Right cardiac atrium (tissue), 5 donors: ENCODE data around the gene TRAF3IP3. TPM values are rescaled to one million over a fixed set of nuclear protein-coding genes. Genes with fewer than 3 reads are reported as not detected.

Experiments used
- ATAC-seq, 2 donors: fragments of 200-7000 bp; cut with Tn5 transposase; one replicate each; pipeline versions ENCODE4 v1.8.0 to v1.9.1; 2020; ENCODE audit warnings: moderate library complexity in 2 of 2, mild to moderate bottlenecking in 1 of 2
- DNase-seq, 3 donors: peaks; one replicate each; pipeline ENCODE4 v3.0.0-alpha.2; 2020
- H3K27ac ChIP-seq: one replicate; pipeline ENCODE4 v1.5.1; 2013; ENCODE audit warnings: mild to moderate bottlenecking, low read length, control low read depth, moderate library complexity
- H3K27me3 ChIP-seq: one replicate; pipeline ENCODE4 v1.6.1; 2013; ENCODE audit not compliant: control insufficient read depth, insufficient read depth
- H3K4me1 ChIP-seq: one replicate; pipeline ENCODE4 v1.6.1; 2013; ENCODE audit warnings: low read length; ENCODE audit not compliant: control insufficient read depth, insufficient read depth
- H3K4me3 ChIP-seq: one replicate; pipeline ENCODE4 v1.5.1; 2013; ENCODE audit warnings: low read length, control low read depth
- H3K9me3 ChIP-seq: one replicate; pipeline ENCODE4 v1.6.1; 2013; ENCODE audit warnings: low read length; ENCODE audit not compliant: control insufficient read depth
- WGBS: extraction: QIAGEN DNeasy Blood & Tissue Kit; methylation state at CpG from one replicate; pipeline ENCODE4 v1.1.7; 2013; 5-methylcytosine and 5-hydroxymethylcytosine counted together
- intact Hi-C, 4 donors: fragments of 100-400 bp; cut with DNase I; formaldehyde crosslinking; loops; one replicate each; pipeline versions ENCODE4 v1.11.0 to v1.14.0; 2022 to 2023
- polyA plus RNA-seq: library from polyadenylated mRNA; stranded (reverse); fragments of 200-250 nt; gene quantifications from one replicate; pipeline ENCODE4 v1.2.3, GENCODE V29; 2013
- total RNA-seq, 4 donors: library from RNA; stranded (reverse); fragmentation: NEBNext Ultra II Directional; extraction: Animal tissue kit (Norgen Biotek cat#: 25700); gene quantifications; one replicate each; pipeline ENCODE4 v1.2.1, GENCODE V29; 2021
- donor health status: healthy with polysubstance abuse.
- donor health status: DM: no; HTN: yes; CAD: no.
- donor health status: DM: no; HTN: no; CAD: no.
- donor health status: DM: no; HTN: yes; CAD: no; lungs with severe emphysema.
- donor health status: DM: yes; HTN: yes; CAD: no.

TRAF3IP3 gene
- total and polyA plus RNA-seq, 5 donors, result 0.63 to 2.7 (median 1.3) TPM

DNA sequence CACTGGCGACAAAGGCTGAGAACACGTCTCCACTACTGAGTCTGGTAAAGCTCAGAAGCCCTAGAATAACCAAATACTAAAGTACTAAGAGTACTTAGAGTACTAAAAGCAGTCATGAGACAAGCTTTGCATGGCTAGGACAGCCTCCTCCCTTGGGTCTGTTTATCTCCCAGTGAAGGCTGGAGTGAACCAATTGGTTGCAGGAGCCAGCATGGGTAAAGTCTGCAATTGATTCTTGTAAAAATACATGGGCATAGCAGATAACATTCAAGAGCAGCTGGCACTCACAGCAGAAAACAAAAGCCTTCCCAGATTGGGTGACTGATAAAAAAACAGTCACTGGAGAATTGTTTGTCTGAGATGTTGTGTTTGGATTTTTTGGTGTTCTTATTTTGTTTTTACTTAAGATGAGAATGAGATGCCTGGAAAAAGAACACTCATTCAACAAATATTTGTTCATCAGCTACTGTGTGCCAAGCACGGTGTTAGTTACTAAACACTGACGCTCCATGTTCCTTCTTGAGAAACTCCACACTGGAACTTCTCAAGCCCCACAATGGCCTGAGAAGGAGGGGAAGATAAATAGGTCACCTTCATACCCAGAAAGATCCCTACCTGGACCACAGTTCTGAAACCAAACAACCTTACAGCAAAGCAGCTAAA, 46.4 kb downstream of the TRAF3IP3 start:
- intact Hi-C loops, result no loop called here
- ATAC-seq, result peak; percentile 16 to 57
- WGBS, result 68% methylated on average over 4 of the region's 4 CpGs

GRCh38 chr1:209802780-209803152, 46.9 kb downstream of the TRAF3IP3 start:
- H3K27ac ChIP-seq, result peak overlapping the region; percentile 45

More for the DNA sequence above, 46.4 kb downstream of the TRAF3IP3 start:
- no peaks in the 10 kb centered on the region for H3K4me1 ChIP-seq
- peak overlapping the region; percentile 26 for H3K4me3 ChIP-seq
- H3K27ac ChIP-seq, result peak overlapping the region; percentile 83
- no peak for DNase-seq
- H3K9me3 ChIP-seq, result no peaks in the 10 kb centered on the region
- no peaks in the 10 kb centered on the region for H3K27me3 ChIP-seq

DNA sequence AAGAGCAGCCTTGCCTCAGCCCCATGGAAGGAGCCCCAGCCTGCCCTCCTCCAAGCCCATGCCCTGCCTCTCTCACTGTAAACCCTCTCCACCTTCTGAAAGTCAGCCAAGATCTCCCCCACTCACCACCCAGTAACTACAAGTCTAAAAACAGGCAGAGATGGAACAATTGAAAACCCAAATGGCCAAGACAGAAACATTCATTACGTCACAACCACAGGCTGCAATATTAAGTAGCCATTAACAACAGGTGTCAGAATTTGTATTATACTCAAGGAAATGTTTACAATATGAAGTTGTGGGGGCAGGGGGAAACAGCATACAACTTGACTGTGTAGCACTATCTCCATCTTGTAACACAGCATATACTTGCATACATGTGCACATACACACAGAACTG, 47.7 kb downstream of the TRAF3IP3 start:
- 84% methylated on average over 1 of the region's 1 CpG for WGBS
- H3K9me3 ChIP-seq, result no peaks in the 10 kb centered on the region
- H3K27me3 ChIP-seq, result no peaks in the 10 kb centered on the region
- H3K27ac ChIP-seq, result no peak overlapping the region
- intact Hi-C loops, result no loop called here
- H3K4me3 ChIP-seq, result no peak overlapping the region
- ATAC-seq (no peak), DNase-seq (no peak)
- peaks cover 4% of the 10 kb centered on the region for H3K4me1 ChIP-seq

More at GRCh38 chr1:209802780-209803152, 46.9 kb downstream of the TRAF3IP3 start:
- intact Hi-C loops, result no loop called here
- Histone ChIP-seq H3K9me3 (no peaks in the 10 kb centered on the region), H3K27me3 (no peaks in the 10 kb centered on the region), H3K4me1 (no peaks in the 10 kb centered on the region), H3K4me3 (no peak overlapping the region)
- ATAC-seq (no peak), DNase-seq (no peak)
- WGBS, result 92% methylated on average over 4 of the region's 4 CpGs

DNA sequence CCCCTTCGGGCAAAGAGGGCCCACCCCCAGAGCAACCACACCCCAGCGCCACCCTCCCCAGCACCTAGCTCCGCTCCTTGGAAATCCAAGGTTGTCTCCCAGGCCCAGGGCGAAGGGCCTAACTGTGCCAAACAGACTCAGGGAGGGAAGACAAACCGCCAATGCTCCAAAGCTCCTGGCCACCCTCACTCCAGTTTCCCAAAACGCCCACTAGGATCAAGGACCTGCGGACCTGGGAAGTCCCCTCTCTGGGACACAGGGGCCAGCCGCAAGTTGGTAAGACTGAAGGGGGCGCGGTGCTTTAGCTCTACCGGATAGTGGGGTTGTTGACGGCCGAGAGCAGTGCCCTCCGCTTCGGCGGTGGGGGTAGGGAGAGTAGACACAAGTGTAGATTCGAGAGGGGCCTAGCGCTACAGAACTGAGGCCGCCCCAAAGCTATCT, 49.5 kb downstream of the TRAF3IP3 start:
- ATAC-seq, result peak; percentile 10 to 19

DNA sequence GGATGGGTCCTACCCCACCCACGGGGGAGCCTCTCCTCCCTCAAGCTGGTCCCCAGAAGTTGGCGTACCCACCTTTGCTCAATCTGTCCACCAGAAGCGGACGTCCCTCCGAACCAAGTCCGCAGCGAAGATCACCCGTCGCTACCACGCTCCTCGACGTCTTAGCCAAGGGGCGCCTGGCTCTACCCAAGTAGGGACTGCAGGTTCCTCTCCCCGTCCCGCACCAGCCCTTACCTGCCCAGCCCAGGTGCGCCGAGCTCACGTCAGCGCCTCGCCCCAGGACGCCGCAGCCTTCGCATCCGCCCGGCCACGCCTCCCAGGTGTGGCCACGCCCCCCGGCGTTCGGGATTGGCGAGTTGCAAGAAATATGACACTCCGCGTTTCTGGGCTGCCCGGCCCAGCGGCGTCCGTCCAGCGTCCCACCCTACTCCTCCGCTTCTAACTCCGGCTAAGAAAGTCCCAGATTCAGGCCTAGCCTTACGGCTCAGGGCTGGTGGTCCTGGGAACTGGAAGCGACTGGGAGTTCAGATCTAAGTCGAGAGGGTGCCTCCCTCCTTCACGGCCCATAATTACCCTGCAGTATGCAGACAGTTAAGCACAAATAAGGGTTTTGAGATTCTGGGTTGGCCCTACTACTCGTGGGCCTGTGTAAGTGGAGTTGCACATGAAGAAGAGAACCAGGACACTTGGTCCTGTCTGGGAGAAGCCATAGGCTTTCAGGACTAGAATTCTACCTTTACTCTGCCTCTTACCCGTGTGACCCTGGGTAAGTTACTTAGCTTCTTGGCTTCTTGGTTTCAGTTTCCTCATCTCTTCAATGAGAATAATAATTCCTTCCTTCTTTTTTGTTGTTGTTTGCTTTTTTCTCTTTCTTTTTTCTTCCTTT, 50.3 kb downstream of the TRAF3IP3 start, which contains the start of gene IRF6:
Gene IRF6 (minus strand): TSS at position 268 of the 886 bp plus-strand sequence. CDS start 4,729 bp downstream, outside the sequence.
- H3K4me3 ChIP-seq, result peak within 1 kb of the TSS; percentile 49
- H3K9me3 ChIP-seq, result no peaks in the 10 kb centered on the region
- WGBS, result 7% methylated on average over 46 of the region's 46 CpGs
- no peaks in the 10 kb centered on the region for H3K27me3 ChIP-seq
- DNase-seq (peak; percentile 83 to 94 (median 93)), ATAC-seq (peak; percentile 90)
- H3K27ac ChIP-seq, result peak within 1 kb of the TSS; percentile 32
- H3K4me1 ChIP-seq, result peaks cover 4% of the 10 kb centered on the region
- intact Hi-C loops, result no loop called here

More for the DNA sequence above, 49.5 kb downstream of the TRAF3IP3 start:
- Histone ChIP-seq H3K27ac (peak overlapping the region; percentile 1), H3K27me3 (no peaks in the 10 kb centered on the region), H3K9me3 (no peaks in the 10 kb centered on the region), H3K4me3 (peak overlapping the region; percentile 49), H3K4me1 (peaks cover 4% of the 10 kb centered on the region)
- intact Hi-C loops, result no loop called here
- 39% methylated on average over 19 of the region's 19 CpGs for WGBS
- peak in 2 of 3 donors; percentile 46 to 65 for DNase-seq

DNA sequence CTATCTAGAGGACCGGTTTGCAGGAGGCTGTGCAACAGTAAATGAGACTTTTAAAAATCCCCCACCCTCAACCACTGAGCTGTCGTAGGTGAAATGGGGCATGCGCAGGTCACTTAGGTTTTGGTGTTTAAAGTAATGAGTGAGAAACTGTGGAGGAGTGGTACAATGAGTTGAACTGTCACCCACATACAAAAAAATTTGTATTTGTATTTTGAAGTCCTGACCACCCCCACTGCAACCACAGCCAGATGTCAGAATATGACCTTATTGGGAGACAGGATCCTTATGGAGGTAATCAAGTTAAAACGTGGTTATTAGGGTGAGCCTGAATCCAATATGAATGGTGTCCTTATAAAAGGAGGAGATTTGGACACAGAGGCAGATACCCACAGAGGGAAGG, 51.7 kb downstream of the TRAF3IP3 start:
- WGBS, result 77% methylated on average over 4 of the region's 4 CpGs
- Histone ChIP-seq H3K4me1 (peaks cover 4% of the 10 kb centered on the region), H3K27ac (no peak overlapping the region), H3K9me3 (no peaks in the 10 kb centered on the region), H3K27me3 (no peaks in the 10 kb centered on the region), H3K4me3 (no peak overlapping the region)
- DNase-seq (no peak), ATAC-seq (no peak)
- intact Hi-C loops, result no loop called here

- ATAC-seq, result peak; percentile 73 to 79
- Histone ChIP-seq H3K4me3 (no peak overlapping the region), H3K4me1 (peaks cover 4% of the 10 kb centered on the region), H3K27me3 (no peaks in the 10 kb centered on the region), H3K9me3 (no peaks in the 10 kb centered on the region), H3K27ac (peak overlapping the region; percentile 87)
- DNase-seq, result peak; percentile 44 to 72 (median 71)
- intact Hi-C loops, result no loop called here
These were observed 52.3 kb downstream of the TRAF3IP3 start for GRCh38 chr1:209808059-209808581.

DNA sequence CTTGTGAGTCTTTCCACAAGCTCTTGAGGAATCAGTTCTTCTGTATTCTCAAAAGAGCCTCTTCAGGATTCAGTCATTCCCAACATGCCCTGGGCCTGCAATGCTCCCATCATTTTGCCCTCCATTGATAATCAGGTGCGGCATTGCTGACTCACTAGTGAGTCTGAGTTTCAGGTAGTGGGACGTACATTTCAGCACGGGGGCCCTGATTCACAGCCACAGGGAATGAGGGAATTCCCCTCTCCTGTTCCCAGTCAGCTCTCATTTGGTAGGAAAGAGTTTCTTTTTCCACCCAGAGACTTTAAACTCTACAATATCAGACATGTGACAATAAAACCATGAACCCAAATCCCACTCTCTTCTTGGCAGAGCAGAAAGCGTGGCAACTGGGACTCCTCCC, 53.8 kb downstream of the TRAF3IP3 start:
- intact Hi-C loops, result no loop called here
- DNase-seq (no peak), ATAC-seq (no peak)
- H3K4me3 ChIP-seq, result no peak overlapping the region
- no peak overlapping the region for H3K27ac ChIP-seq
- H3K9me3 ChIP-seq, result no peaks in the 10 kb centered on the region
- WGBS, result 92% methylated on average over 4 of the region's 4 CpGs
- H3K27me3 ChIP-seq, result no peaks in the 10 kb centered on the region
- peaks cover 4% of the 10 kb centered on the region for H3K4me1 ChIP-seq

DNA sequence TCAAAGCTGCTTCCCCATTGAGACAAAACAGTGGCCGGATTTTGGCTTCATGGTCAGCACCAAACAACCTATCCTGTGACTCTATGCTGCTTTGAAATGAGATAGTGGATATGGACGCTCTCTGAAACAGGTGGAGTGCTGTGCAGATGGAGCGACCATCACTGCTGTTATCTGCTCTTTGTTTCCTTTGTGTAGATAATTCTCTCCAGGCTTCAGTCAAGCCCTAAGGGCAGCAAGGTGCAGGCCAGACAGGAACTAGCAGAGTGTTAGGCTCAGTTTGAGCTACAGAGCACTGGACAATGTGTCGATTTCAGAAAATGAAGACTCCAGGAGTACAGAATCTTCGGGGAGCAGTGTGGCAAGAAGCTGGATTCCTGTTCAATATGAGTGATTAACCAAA, 54.9 kb downstream of the TRAF3IP3 start:
- Histone ChIP-seq H3K27ac (no peak overlapping the region), H3K4me3 (no peak overlapping the region), H3K9me3 (no peaks in the 10 kb centered on the region), H3K4me1 (peaks cover 4% of the 10 kb centered on the region), H3K27me3 (no peaks in the 10 kb centered on the region)
- intact Hi-C loops, result no loop called here
- 78% methylated on average over 5 of the region's 5 CpGs for WGBS
- no peak for DNase-seq
- no peak for ATAC-seq

DNA sequence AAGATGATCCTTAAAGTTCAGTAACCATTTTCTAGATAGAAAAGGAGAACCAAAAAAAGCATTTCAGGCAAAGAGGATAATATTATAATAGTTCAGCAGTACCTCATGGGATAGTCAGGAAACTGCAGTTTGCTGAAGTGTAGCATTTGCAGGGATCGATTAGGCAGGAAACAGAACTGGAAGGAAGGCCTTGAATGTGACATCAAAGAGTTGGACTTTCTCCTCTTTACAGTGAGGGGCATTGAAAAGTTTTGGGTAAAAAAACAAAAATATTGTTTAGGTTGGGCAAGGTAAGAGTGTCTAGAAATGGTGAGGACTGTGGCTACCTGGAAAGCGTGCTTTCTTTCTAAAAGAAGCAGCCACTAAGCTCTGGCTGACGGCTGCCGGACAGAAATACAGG, 58.0 kb downstream of the TRAF3IP3 start:
- WGBS, result 87% methylated on average over 4 of the region's 4 CpGs
- H3K9me3 ChIP-seq, result no peaks in the 10 kb centered on the region
- no peak overlapping the region for H3K4me3 ChIP-seq
- no peak for DNase-seq
- no peak overlapping the region for H3K27ac ChIP-seq
- no peaks in the 10 kb centered on the region for H3K4me1 ChIP-seq
- no peak for ATAC-seq
- no peaks in the 10 kb centered on the region for H3K27me3 ChIP-seq
- intact Hi-C loops, result no loop called here

GRCh38 chr1:209815490-209815889, 59.6 kb downstream of the TRAF3IP3 start:
- no peak overlapping the region for H3K27ac ChIP-seq
- no peaks in the 10 kb centered on the region for H3K27me3 ChIP-seq
- ATAC-seq (no peak), DNase-seq (no peak)
- H3K9me3 ChIP-seq, result no peaks in the 10 kb centered on the region
- WGBS, result 75% methylated on average over 3 of the region's 3 CpGs
- intact Hi-C loops, result no loop called here
- no peak overlapping the region for H3K4me3 ChIP-seq
- H3K4me1 ChIP-seq, result no peaks in the 10 kb centered on the region
